Measurements from ENCODE around the gene CACNG8.

Gene CACNG8

DNA sequence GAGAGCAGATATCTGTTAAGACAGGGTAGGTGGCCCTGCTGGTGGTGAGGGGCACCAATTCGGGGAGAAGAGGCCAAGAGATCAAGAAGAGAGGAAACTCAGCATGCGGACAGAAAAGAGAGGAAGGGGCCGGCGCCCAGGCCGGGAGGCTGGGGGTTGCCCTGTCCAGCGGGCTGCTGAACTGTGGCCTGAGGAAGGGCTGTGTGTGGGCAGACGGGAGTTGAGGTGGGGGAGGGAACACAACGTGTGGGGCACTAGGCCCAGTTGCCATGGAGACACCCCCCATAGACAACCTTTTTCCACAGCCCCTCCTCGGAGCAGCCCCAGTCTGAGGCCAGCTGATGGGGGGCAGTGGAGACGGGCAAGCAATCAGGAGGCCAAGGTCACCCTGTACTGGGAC is 2.5 kb upstream of the CACNG8 start:
- H3K4me3 ChIP-seq (ENCODE audit: low read depth, low read length): no peak overlapping the region
- in situ Hi-C loops (cut with HindIII; ENCODE audit: low sequenced_read_pairs): no loop called here
- DNase-seq (ENCODE audit: low read depth, low spot score): no peak
- TF ChIP-seq CTCF (IDR thresholded peaks at IDR 0.05; ENCODE audit: low read depth, low read length): no peak

DNA sequence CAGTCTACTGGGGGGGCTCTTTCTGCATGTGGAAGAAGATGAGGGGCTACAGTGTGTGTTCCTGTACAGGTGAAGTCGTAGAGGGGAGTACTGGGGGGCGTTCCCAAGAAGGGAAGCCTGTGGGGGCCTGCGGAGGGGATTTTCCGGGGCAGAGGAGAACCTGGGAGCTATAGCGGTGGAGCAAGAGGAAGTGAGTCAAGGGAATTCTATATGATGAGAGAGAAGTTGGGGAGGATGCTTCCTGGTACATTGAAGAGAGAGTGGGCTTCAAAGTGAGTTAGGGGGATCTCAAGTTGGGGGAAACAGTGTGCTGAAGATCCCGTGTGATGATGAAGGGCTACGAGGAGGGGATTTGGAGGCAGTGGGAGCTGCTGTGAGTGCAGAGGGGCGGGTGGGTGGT is 1.9 kb upstream of the CACNG8 start:
- H3K4me3 ChIP-seq (ENCODE audit: low read depth, low read length): no peak overlapping the region
- DNase-seq (ENCODE audit: low read depth, low spot score): no peak
- TF ChIP-seq CTCF (IDR thresholded peaks at IDR 0.05; ENCODE audit: low read depth, low read length): no peak
- in situ Hi-C loops (cut with HindIII; ENCODE audit: low sequenced_read_pairs): no loop called here

GRCh38 chr19:53961523-53962356 is 997 bp upstream of the CACNG8 start:
- peak overlapping the region; percentile 12 for H3K4me3 ChIP-seq (ENCODE audit: low read depth, low read length)
- no peak for TF ChIP-seq CTCF (IDR thresholded peaks at IDR 0.05; ENCODE audit: low read depth, low read length)
- in situ Hi-C loops (cut with HindIII; ENCODE audit: low sequenced_read_pairs): no loop called here
- DNase-seq (ENCODE audit: low read depth, low spot score): no peak

- no peak overlapping the region for H3K4me3 ChIP-seq (ENCODE audit: low read depth, low read length)
- TF ChIP-seq CTCF (IDR thresholded peaks at IDR 0.05; ENCODE audit: low read depth, low read length): no peak
- in situ Hi-C loops (cut with HindIII; ENCODE audit: low sequenced_read_pairs): no loop called here
- DNase-seq (ENCODE audit: low read depth, low spot score): no peak
These were observed 2.4 kb downstream of the CACNG8 start for GRCh38 chr19:53965091-53965490.

GRCh38 chr19:53966931-53967330 is 4.2 kb downstream of the CACNG8 start:
- no peak for DNase-seq (ENCODE audit: low read depth, low spot score)
- in situ Hi-C loops (cut with HindIII; ENCODE audit: low sequenced_read_pairs): no loop called here
- TF ChIP-seq CTCF (IDR thresholded peaks at IDR 0.05; ENCODE audit: low read depth, low read length): no peak
- no peak overlapping the region for H3K4me3 ChIP-seq (ENCODE audit: low read depth, low read length)

DNA sequence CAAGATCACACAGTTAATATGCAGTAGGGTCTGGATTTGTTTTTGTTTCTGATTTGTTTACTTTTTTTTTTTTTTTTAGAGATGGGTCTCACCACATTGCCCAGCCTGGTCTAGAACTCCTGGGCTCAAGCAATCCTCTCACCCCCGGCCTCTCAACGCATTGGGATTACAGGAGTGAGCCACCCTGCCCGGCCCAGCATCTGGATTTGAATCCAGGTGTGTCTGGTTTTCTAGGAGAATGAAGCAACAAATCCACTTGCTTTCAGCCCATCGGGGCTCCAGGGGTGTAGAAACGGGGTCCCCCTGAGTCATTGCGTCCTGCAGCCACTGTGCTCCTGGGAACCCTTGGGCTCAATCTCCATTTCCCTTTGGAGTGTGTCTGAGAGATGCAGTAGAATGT is 6.6 kb downstream of the CACNG8 start:
- DNase-seq (ENCODE audit: low read depth, low spot score): no peak
- in situ Hi-C loops (cut with HindIII; ENCODE audit: low sequenced_read_pairs): no loop called here
- TF ChIP-seq CTCF (IDR thresholded peaks at IDR 0.05; ENCODE audit: low read depth, low read length): no peak

More for the DNA sequence above, 6.6 kb downstream of the CACNG8 start:
- H3K4me3 ChIP-seq (ENCODE audit: low read depth, low read length): no peak overlapping the region

All from astrocyte of the spinal cord (primary cell).